Embryonic facial prominence (tissue), 1 donor: ENCODE measurements around the gene TSHR.

ENCODE experiments used
- DNase-seq: peaks from one replicate; pipeline ENCODE4 v3.0.0-alpha.2; 2016; ENCODE audit errors: extremely low spot score

The TSHR gene

GRCh38 chr14:81176241-81176640, 220.8 kb downstream of the TSHR start:
- DNase-seq: no peak

DNA sequence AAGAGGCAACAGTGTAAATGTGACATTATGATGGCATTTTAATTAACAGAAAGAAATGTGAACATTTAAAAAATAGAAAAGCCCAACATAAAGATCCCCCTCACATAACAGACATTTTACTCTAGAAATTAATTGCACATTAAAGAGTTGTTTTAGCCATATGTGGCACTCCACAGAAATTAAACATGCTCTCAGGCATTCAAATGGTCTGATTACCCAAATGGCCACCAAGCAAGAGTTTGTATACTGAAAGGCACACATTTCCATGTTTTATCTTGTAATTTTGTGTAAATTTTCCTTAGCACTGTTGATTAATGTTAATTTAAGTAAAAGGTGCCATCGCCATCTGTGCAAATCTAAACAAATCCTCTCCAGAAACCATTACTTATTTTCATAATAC, 221.8 kb downstream of the TSHR start:
- no peak for DNase-seq

DNA sequence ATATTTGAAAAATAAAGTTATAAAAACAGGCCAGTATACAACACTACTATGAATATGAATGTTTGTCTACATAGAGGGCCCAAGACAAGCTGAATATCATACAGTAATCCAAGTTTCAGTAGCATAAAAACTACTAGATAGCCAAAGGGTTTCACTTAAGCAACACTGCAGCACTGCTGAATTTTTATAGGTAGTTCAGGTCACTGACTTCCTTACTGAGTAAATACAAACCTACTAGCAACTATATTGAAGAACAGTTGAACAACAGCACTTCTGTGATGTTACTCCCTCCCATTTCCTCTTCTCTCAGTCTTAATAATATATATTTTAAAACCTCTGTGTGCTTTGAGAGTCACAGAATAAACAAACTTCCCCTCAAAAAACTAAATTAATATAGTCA, 222.6 kb downstream of the TSHR start:
- DNase-seq: no peak

- DNase-seq: no peak
Measured at GRCh38 chr14:81179631-81180030, 224.2 kb downstream of the TSHR start.

DNA sequence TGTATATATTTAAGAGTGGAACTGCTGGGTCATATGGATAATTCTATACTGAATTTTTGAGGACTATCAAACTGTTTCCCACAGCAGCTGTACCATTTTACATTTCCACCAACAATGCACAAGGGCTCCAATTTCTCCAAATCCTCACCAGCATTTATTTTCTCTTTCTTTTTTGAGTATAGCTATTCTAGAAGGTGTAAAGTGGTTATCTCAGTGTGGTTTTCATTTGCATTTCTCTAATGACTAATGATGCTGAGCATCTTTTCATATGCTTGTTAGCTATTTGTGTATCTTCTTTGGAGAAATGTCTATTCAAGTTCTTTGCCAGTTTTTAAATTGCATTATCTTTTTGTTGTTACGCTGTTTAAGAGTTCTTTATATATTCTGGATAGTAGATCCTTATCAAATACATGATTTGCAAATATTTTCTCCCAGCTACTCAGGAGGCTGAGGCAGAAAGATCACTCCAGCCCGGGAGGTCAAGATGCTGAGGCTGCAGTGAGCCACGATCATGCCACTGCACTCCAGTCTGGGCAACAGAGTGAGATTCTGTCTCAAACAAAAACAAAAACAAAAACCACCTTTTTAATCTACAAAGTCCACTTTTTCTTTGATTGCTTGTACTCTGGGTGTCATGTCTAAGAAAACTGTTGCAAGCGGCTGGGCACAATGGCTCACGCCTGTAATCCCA, 232.6 kb downstream of the TSHR start:
- DNase-seq: no peak

DNA sequence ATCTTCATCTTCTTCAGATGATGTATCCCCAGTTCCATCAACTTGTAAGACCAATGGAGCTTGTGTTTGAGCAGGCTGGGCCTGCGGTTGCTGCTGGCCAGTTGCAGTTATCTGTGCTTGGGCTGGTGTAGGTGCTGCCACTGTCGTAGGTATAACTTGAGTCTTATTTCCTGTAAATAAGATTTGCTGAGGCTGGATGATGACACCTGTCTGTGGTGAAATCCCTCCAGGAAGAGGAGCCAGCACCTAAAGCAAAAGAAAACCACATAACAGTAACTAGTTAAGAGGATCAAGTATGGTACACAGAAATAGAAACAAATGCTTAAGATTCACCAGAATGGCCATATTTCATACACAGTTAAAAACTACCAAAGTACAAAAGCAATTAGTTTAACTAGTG, 237.2 kb downstream of the TSHR start:
- no peak for DNase-seq

- no peak for DNase-seq
Measured at GRCh38 chr14:81193924-81194633, 238.7 kb downstream of the TSHR start.
